Muscle of leg (tissue), 11 donors: ENCODE results near the gene GALNT8. TPM values are rescaled to one million over a fixed set of nuclear protein-coding genes. Genes with fewer than 3 reads are reported as not detected.
"Not testable (repeated sequence)": the region's sequence is repeated elsewhere in the genome, so short reads cannot be mapped to it uniquely, and the experiment has no call there.

ENCODE experiments used
- DNase-seq: peaks from one replicate; pipeline ENCODE4 v3.0.0; 2013
- H3K27ac ChIP-seq: one replicate; pipeline ENCODE4 v1.5.1; 2013; ENCODE audit warnings: mild to moderate bottlenecking, low read length, control low read depth
- H3K27me3 ChIP-seq: one replicate; pipeline ENCODE4 v1.6.1; 2013; ENCODE audit warnings: low read length; ENCODE audit not compliant: control insufficient read depth, insufficient read depth
- H3K36me3 ChIP-seq: one replicate; pipeline ENCODE4 v1.6.1; 2013; ENCODE audit warnings: low read length; ENCODE audit not compliant: control insufficient read depth, insufficient read depth
- H3K4me1 ChIP-seq: one replicate; pipeline ENCODE4 v1.6.1; 2013; ENCODE audit warnings: low read length; ENCODE audit not compliant: control insufficient read depth, insufficient read depth
- H3K4me3 ChIP-seq: one replicate; pipeline ENCODE4 v1.5.1; 2013; ENCODE audit warnings: low read length, control low read depth
- H3K9me3 ChIP-seq: replicated peaks from 2 replicates; pipeline ENCODE4 v1.6.1; 2013; ENCODE audit warnings: low read depth, low read length; ENCODE audit not compliant: control insufficient read depth
- WGBS: methylation state at CpG from one replicate; pipeline ENCODE4 v1.1.5; 2013; ENCODE audit warnings: missing lambda C conversion rate; ENCODE audit not compliant: insufficient coverage; 5-methylcytosine and 5-hydroxymethylcytosine counted together
- polyA plus RNA-seq, 8 donors: library from polyadenylated mRNA; unstranded; fragments of 120-200 nt; gene quantifications; one replicate each; pipeline versions ENCODE4 v1.2.1 to v1.2.3, GENCODE V29; 2013; ENCODE audit warnings: inconsistent platforms in 1 of 8, low replicate concordance in 1 of 8; ENCODE audit not compliant: insufficient read length in 8 of 8, insufficient read depth in 1 of 8
- total RNA-seq: library from RNA; stranded (reverse); fragments of 120-200 nt; gene quantifications from one replicate; pipeline ENCODE4 v1.2.4, GENCODE V29; 2013

GALNT8 gene
- total and polyA plus RNA-seq, 9 donors, result 4.8 to 9.6 (median 6.6) TPM

DNA sequence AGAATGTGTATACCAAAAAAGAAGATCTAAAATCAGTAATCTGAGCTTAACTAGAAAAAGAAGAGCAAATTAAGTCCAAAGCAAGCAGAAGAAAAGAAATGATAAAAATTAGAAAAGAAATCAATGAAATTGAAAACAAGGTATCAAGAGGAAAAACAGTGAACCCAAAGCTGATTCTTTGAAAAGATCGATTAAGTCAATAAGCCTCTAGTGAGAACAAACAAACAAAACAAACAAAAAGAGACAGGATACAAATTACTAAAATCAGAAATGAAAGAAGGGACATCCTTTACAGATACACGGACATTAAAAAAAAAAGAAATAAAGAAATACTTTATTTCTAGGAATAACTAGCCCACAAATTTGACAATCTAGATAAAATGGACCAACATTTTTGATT is 12.9 kb upstream of the GALNT8 start:
- Histone ChIP-seq H3K4me1 (no peaks in the 10 kb centered on the region), H3K9me3 (no peaks in the 10 kb centered on the region), H3K27ac (no peak overlapping the region), H3K4me3 (no peak overlapping the region), H3K27me3 (no peaks in the 10 kb centered on the region), H3K36me3 (no peaks in the 10 kb centered on the region)
- no peak for DNase-seq
- no CpG with 5 or more reads among the region's 2 CpGs for WGBS

DNA sequence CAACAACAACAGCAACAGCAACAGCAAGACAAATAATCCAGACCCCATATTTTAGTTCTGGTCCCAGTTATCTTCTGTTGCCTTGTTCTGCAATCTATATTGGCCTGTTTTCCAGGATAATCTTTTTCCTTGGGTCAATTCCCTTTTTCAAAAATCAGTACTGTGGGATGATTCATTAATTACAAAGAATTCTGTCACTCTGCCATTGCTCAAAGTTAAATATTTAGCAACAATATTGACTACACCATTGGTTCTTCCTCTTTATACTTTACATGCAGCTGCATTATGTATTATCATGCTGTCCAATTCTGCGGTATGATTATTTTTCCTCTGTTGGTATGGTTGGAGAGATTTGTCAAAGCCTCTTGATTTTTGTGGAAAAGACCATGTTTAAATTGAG is 10.1 kb upstream of the GALNT8 start:
- no peaks in the 10 kb centered on the region for H3K27me3 ChIP-seq
- no peaks in the 10 kb centered on the region for H3K9me3 ChIP-seq
- H3K27ac ChIP-seq, result no peak overlapping the region
- no peak overlapping the region for H3K4me3 ChIP-seq
- H3K4me1 ChIP-seq, result no peaks in the 10 kb centered on the region
- DNase-seq, result no peak
- H3K36me3 ChIP-seq, result no peaks in the 10 kb centered on the region
- WGBS, result no CpG with 5 or more reads among the region's 1 CpG

DNA sequence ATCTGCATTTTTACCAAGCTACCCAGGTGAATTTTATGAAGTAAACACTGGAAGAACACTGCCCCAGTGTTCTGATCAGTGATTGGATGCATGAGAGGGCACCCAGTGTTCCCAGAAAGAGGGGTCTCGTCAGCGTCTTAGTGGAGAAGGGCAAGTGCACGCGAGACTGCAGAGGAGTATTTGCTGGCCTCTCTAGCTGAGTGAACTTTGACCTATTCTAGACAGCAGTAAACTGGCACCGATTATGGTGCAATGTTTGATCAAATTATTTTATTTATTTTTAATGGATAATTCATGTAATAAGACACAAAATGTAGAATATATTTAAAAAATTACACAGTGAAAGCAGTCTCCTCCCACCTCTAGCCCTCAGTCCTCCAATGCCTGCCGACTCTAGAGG is 5.3 kb upstream of the GALNT8 start:
- 62% methylated on average over 3 of the region's 6 CpGs for WGBS
- no peaks in the 10 kb centered on the region for H3K27me3 ChIP-seq

DNA sequence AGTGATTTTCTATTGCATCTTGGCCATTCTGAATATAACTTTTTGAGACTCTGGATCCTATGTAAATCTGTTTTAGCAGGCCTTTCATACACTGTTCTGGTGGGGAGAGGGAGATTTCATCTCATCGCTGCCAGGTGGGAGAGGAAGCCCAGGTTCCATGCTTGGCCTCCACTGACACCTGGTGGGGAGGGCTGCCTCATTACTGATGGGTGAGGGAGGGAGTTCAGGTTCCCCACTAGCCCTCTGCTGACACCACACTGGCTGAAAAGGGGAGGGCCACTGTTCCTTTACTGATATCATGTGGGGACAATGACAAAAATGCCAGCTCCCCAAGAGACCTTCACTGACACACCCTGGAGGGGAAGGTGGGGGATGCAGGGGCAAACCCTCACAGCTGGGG is 2.4 kb upstream of the GALNT8 start:
- Histone ChIP-seq H3K27me3 (peaks cover 3% of the 10 kb centered on the region), H3K4me3 (no peak overlapping the region), H3K27ac (no peak overlapping the region), H3K4me1 (no peaks in the 10 kb centered on the region), H3K9me3 (no peaks in the 10 kb centered on the region), H3K36me3 (no peaks in the 10 kb centered on the region)
- 83% methylated on average over 1 of the region's 1 CpG for WGBS
- no peak for DNase-seq

More for the DNA sequence above, 5.3 kb upstream of the GALNT8 start:
- H3K4me1 ChIP-seq, result no peaks in the 10 kb centered on the region
- H3K27ac ChIP-seq, result no peak overlapping the region
- no peak for DNase-seq
- no peaks in the 10 kb centered on the region for H3K9me3 ChIP-seq
- no peak overlapping the region for H3K4me3 ChIP-seq
- no peaks in the 10 kb centered on the region for H3K36me3 ChIP-seq

DNA sequence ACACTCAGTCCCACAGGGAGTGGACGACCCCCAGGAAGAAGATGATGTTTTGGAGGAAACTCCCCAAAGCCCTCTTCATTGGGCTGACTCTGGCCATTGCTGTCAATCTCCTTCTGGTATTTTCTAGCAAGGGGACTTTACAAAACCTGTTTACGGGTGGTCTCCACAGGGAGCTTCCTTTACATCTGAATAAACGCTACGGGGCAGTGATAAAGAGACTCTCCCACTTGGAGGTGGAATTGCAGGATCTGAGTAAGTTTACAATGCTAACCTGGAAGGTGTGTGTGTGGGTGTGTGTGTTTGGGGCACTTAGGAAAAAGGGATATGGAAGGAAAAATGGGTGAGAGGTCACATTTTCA is 416 bp downstream of the GALNT8 start:
- no peaks in the 10 kb centered on the region for H3K4me1 ChIP-seq
- 36% methylated on average over 3 of the region's 4 CpGs for WGBS
- peaks cover 3% of the 10 kb centered on the region for H3K27me3 ChIP-seq
- no peaks in the 10 kb centered on the region for H3K9me3 ChIP-seq
- no peak overlapping the region for H3K4me3 ChIP-seq
- no peak overlapping the region for H3K27ac ChIP-seq
- DNase-seq, result no peak
- H3K36me3 ChIP-seq, result no peaks in the 10 kb centered on the region

DNA sequence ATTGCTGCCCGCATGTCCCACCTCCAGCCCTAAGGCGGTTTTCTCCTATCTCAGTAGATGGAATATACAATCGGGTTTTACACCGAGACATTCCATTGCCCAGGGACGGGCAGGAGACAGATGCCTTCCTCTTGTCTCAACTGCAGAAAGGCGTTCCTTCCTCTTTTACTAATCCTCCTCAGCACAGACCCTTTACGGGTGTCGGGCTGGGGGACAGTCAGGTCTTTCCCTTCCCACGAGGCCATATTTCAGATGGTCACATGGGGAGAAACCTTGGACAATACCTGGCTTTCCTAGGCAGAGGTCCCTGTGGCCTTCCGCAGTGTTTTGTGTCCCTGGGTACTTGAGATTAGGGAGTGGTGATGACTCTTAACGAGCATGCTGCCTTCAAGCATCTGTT is 1.4 kb downstream of the GALNT8 start:
- H3K27ac ChIP-seq, H3K27me3 ChIP-seq, DNase-seq, H3K4me1 ChIP-seq, H3K4me3 ChIP-seq, H3K9me3 ChIP-seq, H3K36me3 ChIP-seq: not testable (repeated sequence)
- whole genome bisulfite sequencing, result no CpG with 5 or more reads among the region's 11 CpGs

DNA sequence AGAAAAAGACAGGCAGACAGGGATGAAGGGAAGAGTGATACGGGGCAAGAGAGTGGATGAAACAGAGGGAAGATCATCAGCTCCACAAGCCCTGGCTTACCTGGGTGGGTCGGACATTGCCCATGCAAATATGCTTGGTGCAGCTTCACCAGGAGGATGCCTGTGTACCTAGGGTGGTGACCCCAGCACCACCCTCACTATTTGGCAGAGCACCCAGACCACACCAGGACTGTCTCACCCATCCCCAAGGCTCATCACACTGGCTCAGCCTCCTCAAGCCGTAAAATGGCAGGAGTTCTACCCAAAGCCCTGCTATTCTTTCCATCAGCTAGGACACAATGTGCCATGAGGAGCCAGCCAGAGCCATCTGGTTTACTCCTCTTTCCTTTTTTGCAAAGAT is 3.0 kb downstream of the GALNT8 start:
- Histone ChIP-seq H3K4me3 (no peak overlapping the region), H3K4me1 (no peaks in the 10 kb centered on the region), H3K27me3 (peaks cover 3% of the 10 kb centered on the region), H3K9me3 (no peaks in the 10 kb centered on the region), H3K36me3 (no peaks in the 10 kb centered on the region), H3K27ac (no peak overlapping the region)
- no peak for DNase-seq
- 100% methylated on average over 1 of the region's 3 CpGs for WGBS

DNA sequence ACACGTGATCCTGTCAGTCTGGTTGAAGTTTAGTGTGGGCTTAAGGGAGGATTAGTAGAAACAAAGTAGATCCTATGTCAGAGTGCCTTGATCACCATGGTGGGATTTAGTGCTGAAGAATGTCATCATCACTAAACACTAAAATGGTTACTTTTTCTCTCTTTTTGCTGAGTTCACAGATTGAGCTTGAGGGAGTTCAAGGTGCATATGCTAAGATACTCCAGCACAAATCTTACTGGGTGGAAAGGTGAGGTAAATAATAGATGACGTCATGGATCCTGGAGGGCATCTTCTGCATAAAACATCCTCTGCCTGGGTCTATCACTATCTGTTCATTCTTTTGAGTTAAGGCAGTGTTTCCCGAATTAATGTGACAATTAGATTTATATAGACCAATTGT is 4.9 kb downstream of the GALNT8 start:
- Histone ChIP-seq H3K9me3 (no peaks in the 10 kb centered on the region), H3K4me3 (no peak overlapping the region), H3K27ac (no peak overlapping the region), H3K27me3 (peaks cover 3% of the 10 kb centered on the region), H3K36me3 (no peaks in the 10 kb centered on the region), H3K4me1 (no peaks in the 10 kb centered on the region)
- WGBS, result no CpG with 5 or more reads among the region's 3 CpGs
- no peak for DNase-seq

DNA sequence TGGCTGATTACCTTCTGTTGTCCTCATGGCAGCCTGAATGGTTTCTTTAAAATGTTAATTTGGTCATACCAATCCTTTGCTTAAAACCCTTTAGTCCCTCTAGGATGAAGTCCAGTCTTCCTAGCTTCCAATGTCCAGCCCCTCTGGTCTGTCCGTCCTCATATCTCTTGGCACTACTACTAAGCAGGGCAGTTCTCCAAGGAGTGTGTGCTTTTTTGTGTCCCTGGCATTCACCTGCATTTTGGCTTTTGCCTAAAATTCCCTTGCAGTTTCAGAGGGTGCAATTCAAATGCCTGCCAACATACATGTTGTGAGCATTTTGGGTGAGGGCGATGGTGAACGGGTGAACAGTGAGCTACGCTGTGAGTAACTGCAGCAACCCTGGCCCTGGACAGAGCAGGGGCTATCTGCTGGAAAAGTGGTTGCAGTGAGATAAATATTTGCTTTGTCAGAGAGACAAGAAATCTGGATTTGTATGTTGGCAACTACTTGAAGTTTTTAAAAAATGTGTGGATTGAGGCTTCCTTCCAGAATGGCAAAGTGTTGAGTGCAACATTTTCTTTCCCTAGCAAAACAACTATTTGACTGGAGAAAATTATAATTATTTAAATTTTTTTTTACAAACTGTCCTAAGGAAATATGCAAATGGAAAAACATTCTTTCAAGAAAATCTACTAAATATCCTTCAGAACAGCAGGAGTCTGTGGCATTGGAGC is 14.6 kb downstream of the GALNT8 start:
- Histone ChIP-seq H3K9me3 (no peaks in the 10 kb centered on the region), H3K36me3 (no peaks in the 10 kb centered on the region), H3K4me3 (no peak overlapping the region), H3K4me1 (no peaks in the 10 kb centered on the region), H3K27ac (no peak overlapping the region), H3K27me3 (no peaks in the 10 kb centered on the region)
- DNase-seq, result no peak
- 88% methylated on average over 4 of the region's 4 CpGs for WGBS

DNA sequence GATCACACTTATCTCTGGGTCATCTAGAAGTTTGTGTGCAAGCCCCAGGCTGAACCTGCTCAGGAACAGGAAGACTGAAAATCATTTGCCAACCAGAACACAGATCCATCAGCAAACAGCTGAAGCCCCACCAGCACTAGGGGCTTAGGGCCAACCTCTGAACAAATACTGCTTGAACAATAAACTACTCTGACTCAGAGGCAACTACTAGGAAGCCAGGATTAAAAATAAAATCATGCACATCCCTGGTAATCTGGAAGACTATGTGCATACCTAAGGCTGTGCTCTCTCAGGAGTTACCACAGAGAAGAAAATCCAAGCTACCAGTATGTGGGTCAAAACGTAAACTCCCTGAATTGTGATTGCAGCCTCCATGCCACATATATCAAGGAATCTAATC is 15.9 kb downstream of the GALNT8 start:
- H3K4me1 ChIP-seq, result no peaks in the 10 kb centered on the region
- no peaks in the 10 kb centered on the region for H3K9me3 ChIP-seq
- no peaks in the 10 kb centered on the region for H3K36me3 ChIP-seq
- DNase-seq, result peak; percentile 37
- no peaks in the 10 kb centered on the region for H3K27me3 ChIP-seq
- no CpG with 5 or more reads among the region's 1 CpG for WGBS
- no peak overlapping the region for H3K4me3 ChIP-seq
- no peak overlapping the region for H3K27ac ChIP-seq

DNA sequence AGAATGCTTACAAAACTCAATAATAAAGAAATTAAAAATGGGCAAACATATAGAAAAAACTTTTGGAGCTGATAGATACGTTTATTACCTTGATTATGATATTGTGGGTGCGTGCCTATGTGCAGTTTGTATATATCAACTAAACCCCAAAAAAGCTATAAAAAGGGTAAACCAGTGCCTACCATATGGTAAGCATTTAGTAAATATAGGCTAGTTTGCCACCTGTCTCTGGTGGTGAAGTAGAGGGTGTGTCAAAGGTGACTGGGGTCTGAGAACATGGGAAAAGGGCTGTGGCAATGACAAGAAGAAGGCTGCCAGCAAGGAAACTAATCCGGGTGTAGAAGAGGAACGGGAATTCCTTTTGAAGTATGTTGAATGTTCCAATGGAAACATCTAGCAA is 18.3 kb downstream of the GALNT8 start:
- no peaks in the 10 kb centered on the region for H3K9me3 ChIP-seq
- WGBS, result no CpG with 5 or more reads among the region's 4 CpGs
- no peaks in the 10 kb centered on the region for H3K4me1 ChIP-seq
- no peak overlapping the region for H3K27ac ChIP-seq
- H3K36me3 ChIP-seq, result no peaks in the 10 kb centered on the region
- no peak overlapping the region for H3K4me3 ChIP-seq
- H3K27me3 ChIP-seq, result no peaks in the 10 kb centered on the region
- DNase-seq, result no peak
